HFFc6 (cell line): ENCODE measurements around the gene MADD. TPM values are rescaled to one million over a fixed set of nuclear protein-coding genes. Genes with fewer than 3 reads are reported as not detected.

ENCODE experiments used
- DNase-seq: peaks from one replicate; pipeline ENCODE4 v3.0.0-alpha.2; 2018
- H3K27ac Mint-ChIP-seq: 2 replicates; pipeline ENCODE4 v1.8.0; 2020; ENCODE audit warnings: mild to moderate bottlenecking, mixed read lengths
- H3K27me3 Mint-ChIP-seq: 2 replicates; pipeline ENCODE4 v1.8.0; 2021; ENCODE audit warnings: mild to moderate bottlenecking, moderate library complexity, mixed read lengths; ENCODE audit not compliant: insufficient read depth
- H3K36me3 Mint-ChIP-seq: 2 replicates; pipeline ENCODE4 v1.8.0; 2021; ENCODE audit warnings: low read depth, mixed read lengths
- H3K4me1 Mint-ChIP-seq: 2 replicates; pipeline ENCODE4 v1.8.0; 2020; ENCODE audit warnings: low read depth, mixed read lengths
- H3K4me3 Mint-ChIP-seq: 2 replicates; pipeline ENCODE4 v1.8.0; 2020; ENCODE audit warnings: mild to moderate bottlenecking, moderate library complexity, mixed read lengths
- H3K9me3 Mint-ChIP-seq: 2 replicates; pipeline ENCODE4 v1.8.0; 2020; ENCODE audit warnings: mild to moderate bottlenecking, mixed read lengths
- total RNA-seq, 6 experiments: library from RNA; stranded (reverse); fragmentation: NEBNext Ultra II Directional; extraction: Animal tissue kit (Norgen Biotek cat#: 25700); gene quantifications; 2 replicates in 1 of 6; 3 replicates in 5 of 6; pipeline ENCODE4 v1.2.3, GENCODE V29; 2021
- TF ChIP-seq, protein P1 (sequence below): fragments of 200-600 bp; sonication (generic); IDR thresholded peaks from 2 replicates; pipeline ENCODE4 v1.5.0; 2021; ENCODE audit warnings: antibody characterized with exemption, mild to moderate bottlenecking

MADD gene
- total RNA-seq, 6 experiments from 2014 or later: 22.4 to 30.5 (median 25.2) TPM

DNA sequence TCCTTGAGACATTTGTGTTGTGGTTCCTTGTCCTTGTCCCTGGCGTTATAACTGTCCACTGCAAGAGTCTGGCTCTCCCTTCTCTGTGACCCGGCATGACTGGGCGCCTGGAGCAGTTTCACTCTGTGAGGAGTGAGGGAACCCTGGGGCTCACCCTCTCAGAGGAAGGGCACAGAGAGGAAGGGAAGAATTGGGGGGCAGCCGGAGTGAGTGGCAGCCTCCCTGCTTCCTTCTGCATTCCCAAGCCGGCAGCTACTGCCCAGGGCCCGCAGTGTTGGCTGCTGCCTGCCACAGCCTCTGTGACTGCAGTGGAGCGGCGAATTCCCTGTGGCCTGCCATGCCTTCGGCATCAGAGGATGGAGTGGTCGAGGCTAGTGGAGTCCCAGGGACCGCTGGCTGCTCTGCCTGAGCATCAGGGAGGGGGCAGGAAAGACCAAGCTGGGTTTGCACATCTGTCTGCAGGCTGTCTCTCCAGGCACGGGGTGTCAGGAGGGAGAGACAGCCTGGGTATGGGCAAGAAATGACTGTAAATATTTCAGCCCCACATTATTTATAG lies 59.6 kb downstream of the MADD start:
- DNase-seq: no peak
- peaks cover 6% of the 10 kb centered on the region; the same call in 1 of the 2 replicates for H3K4me1 Mint-ChIP-seq
- TF ChIP-seq, protein P1, sequence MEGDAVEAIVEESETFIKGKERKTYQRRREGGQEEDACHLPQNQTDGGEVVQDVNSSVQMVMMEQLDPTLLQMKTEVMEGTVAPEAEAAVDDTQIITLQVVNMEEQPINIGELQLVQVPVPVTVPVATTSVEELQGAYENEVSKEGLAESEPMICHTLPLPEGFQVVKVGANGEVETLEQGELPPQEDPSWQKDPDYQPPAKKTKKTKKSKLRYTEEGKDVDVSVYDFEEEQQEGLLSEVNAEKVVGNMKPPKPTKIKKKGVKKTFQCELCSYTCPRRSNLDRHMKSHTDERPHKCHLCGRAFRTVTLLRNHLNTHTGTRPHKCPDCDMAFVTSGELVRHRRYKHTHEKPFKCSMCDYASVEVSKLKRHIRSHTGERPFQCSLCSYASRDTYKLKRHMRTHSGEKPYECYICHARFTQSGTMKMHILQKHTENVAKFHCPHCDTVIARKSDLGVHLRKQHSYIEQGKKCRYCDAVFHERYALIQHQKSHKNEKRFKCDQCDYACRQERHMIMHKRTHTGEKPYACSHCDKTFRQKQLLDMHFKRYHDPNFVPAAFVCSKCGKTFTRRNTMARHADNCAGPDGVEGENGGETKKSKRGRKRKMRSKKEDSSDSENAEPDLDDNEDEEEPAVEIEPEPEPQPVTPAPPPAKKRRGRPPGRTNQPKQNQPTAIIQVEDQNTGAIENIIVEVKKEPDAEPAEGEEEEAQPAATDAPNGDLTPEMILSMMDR: no peak
- no peaks in the 10 kb centered on the region for H3K9me3 Mint-ChIP-seq
- no peaks in the 10 kb centered on the region; the same call in 1 of the 2 replicates for H3K27me3 Mint-ChIP-seq
- no peak overlapping the region for H3K4me3 Mint-ChIP-seq
- peaks cover 6% of the 10 kb centered on the region; the same call in 1 of the 2 replicates for H3K36me3 Mint-ChIP-seq
- no peak overlapping the region for H3K27ac Mint-ChIP-seq

DNA sequence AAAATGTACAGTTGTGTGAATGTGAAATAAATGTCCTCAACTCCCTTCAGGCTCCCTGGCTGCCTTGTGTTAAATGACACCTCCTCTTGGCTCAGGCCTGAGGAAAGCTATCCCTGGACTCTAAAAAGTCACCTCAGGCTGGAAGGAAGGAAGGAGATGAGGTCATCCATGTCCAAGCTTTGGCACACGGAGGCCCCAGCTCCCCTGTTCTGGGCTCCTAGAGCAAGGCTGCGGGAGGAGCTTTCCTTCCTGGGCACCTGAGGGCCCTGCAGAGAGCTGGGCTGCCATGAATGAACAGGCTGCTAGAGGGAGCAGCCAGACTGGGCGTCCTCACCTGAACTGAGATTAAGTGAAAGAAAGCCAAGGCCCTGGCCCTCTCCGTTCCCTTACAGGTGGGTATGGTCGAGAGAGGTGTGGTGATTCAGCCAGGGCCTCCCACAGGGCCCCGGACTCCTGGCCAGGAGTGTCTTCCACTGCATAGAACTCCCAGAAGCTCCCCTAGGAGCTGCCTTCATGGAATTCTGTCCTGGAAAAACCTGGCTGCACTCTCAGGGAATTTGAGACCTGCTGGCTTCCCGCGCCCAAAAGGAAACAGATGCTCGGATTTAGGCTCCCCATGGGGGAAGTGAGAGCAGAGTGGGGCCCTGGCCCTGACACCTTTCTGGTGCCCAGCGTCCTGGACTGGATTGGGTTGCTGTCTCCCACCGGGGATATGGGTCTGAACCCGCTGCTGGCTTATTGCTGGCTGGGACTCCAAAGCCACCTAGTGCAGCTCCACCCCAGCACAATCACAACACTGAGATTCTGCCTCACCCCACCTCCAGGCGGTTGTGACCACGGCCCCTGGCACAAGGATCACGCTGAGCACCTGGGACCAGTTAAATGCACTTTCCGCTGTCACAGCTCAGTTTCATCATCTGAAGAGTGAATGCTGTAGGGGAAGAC lies 60.3 kb downstream of the MADD start:
- H3K9me3 Mint-ChIP-seq: no peaks in the 10 kb centered on the region

DNA sequence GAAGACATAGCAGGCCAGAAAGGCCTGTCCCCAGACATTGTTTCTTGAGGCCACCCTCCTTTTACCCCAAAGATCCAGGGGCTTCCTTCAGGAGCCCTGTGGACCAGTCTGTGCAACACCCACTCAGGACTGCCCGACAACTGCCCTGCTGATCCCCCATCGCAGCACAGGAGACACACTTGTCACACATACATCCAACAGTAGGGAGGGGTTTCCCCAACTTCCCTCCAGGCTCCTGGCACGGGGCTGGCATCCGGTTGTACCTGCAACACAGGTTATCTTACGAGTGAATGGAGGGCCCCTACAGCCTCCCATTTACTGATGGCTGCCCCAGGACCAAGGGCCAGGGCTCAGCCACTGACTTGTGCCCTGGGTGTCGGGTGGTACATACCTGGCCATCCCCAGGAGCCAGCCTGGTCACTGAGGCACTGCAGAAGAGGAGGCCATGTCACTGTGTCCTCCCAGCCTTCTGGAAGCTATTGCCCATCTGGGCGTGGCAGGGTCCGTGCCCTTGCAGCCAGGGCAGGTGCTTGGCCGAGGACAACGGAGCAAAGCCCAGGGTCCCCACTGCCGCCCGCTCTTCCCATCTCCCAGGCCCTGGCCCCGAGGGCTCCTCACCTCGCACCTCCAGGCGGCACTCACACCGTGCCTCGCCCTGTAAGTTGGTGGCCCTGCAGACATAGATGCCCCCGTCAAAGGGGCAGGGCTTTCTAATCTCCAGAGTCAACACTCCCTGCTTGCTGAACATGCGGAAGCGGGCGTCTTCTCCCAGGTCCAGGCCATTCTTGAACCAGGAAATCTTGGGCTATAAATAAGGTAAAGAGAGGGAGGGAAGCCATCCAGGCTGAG lies 61.7 kb downstream of the MADD start:
- Mint-ChIP-seq H3K27me3 (no peaks in the 10 kb centered on the region), H3K9me3 (no peaks in the 10 kb centered on the region), H3K4me1 (peaks cover 6% of the 10 kb centered on the region; the same call in 1 of the 2 replicates), H3K36me3 (peaks cover 6% of the 10 kb centered on the region; the same call in 1 of the 2 replicates), H3K4me3 (no peak overlapping the region), H3K27ac (no peak overlapping the region)
- TF ChIP-seq, protein P1: no peak
- no peak for DNase-seq

More for the DNA sequence above, 60.3 kb downstream of the MADD start:
- TF ChIP-seq, protein P1: no peak
- Mint-ChIP-seq H3K36me3 (peaks cover 6% of the 10 kb centered on the region; the same call in 1 of the 2 replicates), H3K4me3 (no peak overlapping the region), H3K27ac (no peak overlapping the region), H3K27me3 (no peaks in the 10 kb centered on the region; the same call in 1 of the 2 replicates), H3K4me1 (peaks cover 6% of the 10 kb centered on the region; the same call in 1 of the 2 replicates)
- peak; percentile 5 for DNase-seq

DNA sequence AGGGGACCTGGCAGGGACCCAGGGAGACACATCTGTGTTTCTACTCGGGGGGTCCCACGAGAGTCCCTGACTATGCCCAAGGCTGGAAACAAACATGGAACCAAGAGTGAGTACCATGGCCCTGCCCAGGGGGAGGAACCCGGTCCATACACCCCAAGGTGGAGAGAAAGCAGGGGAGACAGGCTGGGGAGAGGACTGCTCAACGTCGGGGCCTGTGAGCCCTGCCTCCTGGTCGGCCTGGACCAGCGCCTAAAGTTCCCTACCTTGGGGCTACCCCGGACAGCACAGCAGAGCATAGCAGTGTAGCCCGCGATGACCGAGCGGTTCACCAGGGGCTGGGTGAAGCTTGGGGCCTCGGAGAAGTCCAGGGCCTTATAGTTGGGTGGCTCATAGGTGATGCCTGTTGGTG lies 62.4 kb downstream of the MADD start:
- TF ChIP-seq, protein P1: no peak
- DNase-seq: no peak
- no peaks in the 10 kb centered on the region for H3K9me3 Mint-ChIP-seq
- H3K4me3 Mint-ChIP-seq: no peak overlapping the region
- H3K27ac Mint-ChIP-seq: no peak overlapping the region
- peaks cover 6% of the 10 kb centered on the region; the same call in 1 of the 2 replicates for H3K36me3 Mint-ChIP-seq
- peaks cover 6% of the 10 kb centered on the region; the same call in 1 of the 2 replicates for H3K4me1 Mint-ChIP-seq
- H3K27me3 Mint-ChIP-seq: peaks cover 3% of the 10 kb centered on the region; the same call in 1 of the 2 replicates
